Endothelial cell of umbilical vein (primary cell): ENCODE results near the gene SHOX.

Experiments
- EZH2 ChIP-seq: IDR thresholded peaks from 2 replicates; pipeline ENCODE4 v1.6.1; 2012; ENCODE audit warnings: borderline replicate concordance, low read depth, mild to moderate bottlenecking, moderate library complexity, low read length, inconsistent platforms; ENCODE audit not compliant: severe bottlenecking
- FOS ChIP-seq: IDR thresholded peaks from 2 replicates; pipeline ENCODE4 v1.6.1; 2011; ENCODE audit warnings: mild to moderate bottlenecking, low read length, moderate library complexity, borderline replicate concordance; ENCODE audit not compliant: insufficient read depth
- GATA2 ChIP-seq: IDR thresholded peaks from 2 replicates; pipeline ENCODE4 v1.7.0; 2011; ENCODE audit warnings: low read depth, mild to moderate bottlenecking, moderate library complexity, mixed read lengths, low read length; ENCODE audit not compliant: insufficient read length, insufficient read depth
- POLR2A ChIP-seq: IDR thresholded peaks from 2 replicates; pipeline ENCODE4 v1.6.1; 2012; ENCODE audit warnings: low read depth, mild to moderate bottlenecking, control low read depth, low read length
- POLR2AphosphoS5 ChIP-seq: IDR thresholded peaks from 2 replicates; pipeline ENCODE4 v1.6.1; 2012; ENCODE audit warnings: low read depth, mild to moderate bottlenecking, control low read depth, low read length, moderate library complexity; ENCODE audit not compliant: insufficient read depth
- TF ChIP-seq, protein P1 (sequence below), 2 donors: IDR thresholded peaks; 1 replicate in 1 of 2; 2 replicates in 1 of 2; pipeline ENCODE4 v1.5.1; 2011; ENCODE audit warnings: low read length in 2 of 2, mild to moderate bottlenecking in 2 of 2, moderate library complexity in 2 of 2, control low read depth in 1 of 2, inconsistent platforms in 1 of 2, low read depth in 1 of 2; ENCODE audit not compliant: insufficient read depth in 1 of 2; ENCODE audit errors: extremely low read depth in 1 of 2
- TF ChIP-seq, protein P2 (sequence below): IDR thresholded peaks from 2 replicates; pipeline ENCODE4 v1.6.1; 2011; ENCODE audit not compliant: insufficient read depth, insufficient read length

DNA sequence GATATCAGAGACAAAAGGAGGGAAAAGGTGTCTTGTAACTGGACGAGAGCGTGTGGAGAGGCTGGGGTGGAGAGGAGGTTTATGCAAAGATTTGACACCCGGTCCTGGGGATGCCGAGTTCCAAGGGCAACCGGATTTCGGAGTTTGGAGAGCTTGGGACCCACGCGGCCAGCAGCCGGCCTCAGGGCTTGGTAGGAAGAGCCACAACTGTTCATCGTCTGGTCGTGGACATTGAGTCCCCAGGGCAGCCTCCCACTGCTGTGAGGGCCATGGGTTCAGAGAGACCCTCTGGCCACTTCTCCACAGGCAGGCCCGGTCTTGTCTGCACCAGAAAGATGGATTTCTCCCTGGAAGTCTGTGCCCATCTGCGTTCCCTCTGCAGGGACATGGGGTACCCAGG lies 46.8 kb downstream of the SHOX start:
- TF ChIP-seq, protein P1, sequence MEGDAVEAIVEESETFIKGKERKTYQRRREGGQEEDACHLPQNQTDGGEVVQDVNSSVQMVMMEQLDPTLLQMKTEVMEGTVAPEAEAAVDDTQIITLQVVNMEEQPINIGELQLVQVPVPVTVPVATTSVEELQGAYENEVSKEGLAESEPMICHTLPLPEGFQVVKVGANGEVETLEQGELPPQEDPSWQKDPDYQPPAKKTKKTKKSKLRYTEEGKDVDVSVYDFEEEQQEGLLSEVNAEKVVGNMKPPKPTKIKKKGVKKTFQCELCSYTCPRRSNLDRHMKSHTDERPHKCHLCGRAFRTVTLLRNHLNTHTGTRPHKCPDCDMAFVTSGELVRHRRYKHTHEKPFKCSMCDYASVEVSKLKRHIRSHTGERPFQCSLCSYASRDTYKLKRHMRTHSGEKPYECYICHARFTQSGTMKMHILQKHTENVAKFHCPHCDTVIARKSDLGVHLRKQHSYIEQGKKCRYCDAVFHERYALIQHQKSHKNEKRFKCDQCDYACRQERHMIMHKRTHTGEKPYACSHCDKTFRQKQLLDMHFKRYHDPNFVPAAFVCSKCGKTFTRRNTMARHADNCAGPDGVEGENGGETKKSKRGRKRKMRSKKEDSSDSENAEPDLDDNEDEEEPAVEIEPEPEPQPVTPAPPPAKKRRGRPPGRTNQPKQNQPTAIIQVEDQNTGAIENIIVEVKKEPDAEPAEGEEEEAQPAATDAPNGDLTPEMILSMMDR (IDR thresholded peaks at IDR 0.05; ENCODE audit: extremely low read depth in 1 of 2, insufficient read depth in 1 of 2, low read depth in 1 of 2, low read length in 2 of 2) = no peak
- TF ChIP-seq EZH2 = no peak
- TF ChIP-seq POLR2AphosphoS5 = no peak
- no peak for TF ChIP-seq POLR2A
- TF ChIP-seq GATA2 = no peak
- TF ChIP-seq FOS = no peak
- TF ChIP-seq, protein P2, sequence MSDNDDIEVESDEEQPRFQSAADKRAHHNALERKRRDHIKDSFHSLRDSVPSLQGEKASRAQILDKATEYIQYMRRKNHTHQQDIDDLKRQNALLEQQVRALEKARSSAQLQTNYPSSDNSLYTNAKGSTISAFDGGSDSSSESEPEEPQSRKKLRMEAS = no peak
